GM03348 (cell line): ENCODE data around the gene JAKMIP1.

ENCODE experiments used
- DNase-seq: peaks from one replicate; pipeline ENCODE4 v3.0.0; 2012; ENCODE audit warnings: low spot score

Gene JAKMIP1

DNA sequence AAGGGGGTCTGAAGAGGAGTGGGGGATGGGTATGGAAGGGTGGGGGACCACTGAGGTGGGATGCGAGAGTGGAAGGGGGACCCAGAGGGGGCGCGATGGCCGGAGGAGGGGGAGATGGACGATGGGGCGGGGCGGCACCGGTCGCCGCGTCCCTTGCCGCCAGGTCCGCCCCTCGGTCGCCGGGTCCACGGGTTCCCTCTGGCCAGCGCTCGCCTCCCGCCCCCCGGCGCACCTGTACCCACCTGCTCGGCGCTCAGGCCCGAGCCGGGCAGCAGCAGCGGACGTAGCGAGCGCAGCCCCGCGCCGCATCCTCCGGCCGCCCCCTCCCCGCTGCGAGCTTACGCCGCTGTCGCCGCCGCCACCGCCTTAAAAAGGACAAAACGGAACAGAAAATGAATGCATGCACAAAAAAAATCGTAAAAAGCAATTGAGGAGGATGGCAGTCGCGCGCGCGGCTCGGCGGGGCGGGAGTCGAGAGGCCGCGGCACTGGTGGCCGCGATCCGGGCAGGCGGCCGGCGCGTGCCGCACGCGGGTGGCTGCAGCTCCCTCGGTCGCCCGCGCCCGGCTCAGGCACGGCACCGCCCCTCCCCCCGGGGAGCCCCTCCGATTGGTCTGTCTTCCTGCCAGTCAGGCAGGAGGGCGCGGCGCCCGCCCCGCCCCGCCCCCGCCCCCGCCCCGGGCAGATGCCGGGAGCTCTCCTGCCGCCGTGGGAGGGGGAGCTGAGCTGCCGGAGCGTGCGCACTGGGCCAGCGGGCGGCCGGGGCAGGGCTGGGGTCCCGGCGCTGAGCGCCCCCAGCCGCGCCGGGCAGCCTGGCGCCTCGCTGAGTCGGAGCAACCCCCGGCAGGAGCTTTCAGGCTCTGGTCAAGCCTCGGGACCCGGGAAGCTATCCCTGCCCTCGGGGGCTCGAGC is at the start of gene JAKMIP1:
Gene JAKMIP1, minus strand, starts transcription at position 539 of the 911 bp plus-strand sequence. CDS start 87,699 bp downstream, outside the sequence.
- peak; percentile 95 for DNase-seq

- no peak for DNase-seq
Measured at GRCh38 chr4:6248394-6248793, 48.0 kb upstream of the JAKMIP1 start.

DNA sequence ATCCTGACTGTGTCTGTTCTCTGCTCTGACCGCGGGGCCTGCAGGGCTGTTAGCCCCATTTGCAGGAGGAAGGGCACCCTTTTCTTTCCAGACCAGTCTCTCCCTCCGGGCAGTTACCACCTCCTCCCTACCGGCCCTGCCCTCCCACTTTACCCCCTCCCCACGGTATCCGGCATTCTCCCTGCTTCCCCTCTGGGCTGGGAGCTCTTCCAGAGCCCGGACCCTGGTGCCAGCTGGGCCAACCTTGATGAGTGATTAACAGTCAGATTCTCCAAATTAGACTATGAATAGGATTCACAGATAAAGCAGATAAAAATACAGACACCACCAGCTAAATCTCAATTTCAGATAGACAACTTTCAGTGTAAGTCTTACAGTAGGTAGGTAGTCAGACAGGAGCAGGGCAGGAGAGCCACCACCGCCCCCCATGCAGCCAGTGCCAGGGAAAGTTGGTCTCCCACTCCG is 45.9 kb upstream of the JAKMIP1 start:
- DNase-seq, result no peak

- no peak for DNase-seq
Measured at GRCh38 chr4:6245246-6246169, 45.2 kb upstream of the JAKMIP1 start.

GRCh38 chr4:6242271-6243029 is 42.1 kb upstream of the JAKMIP1 start:
- no peak for DNase-seq

DNA sequence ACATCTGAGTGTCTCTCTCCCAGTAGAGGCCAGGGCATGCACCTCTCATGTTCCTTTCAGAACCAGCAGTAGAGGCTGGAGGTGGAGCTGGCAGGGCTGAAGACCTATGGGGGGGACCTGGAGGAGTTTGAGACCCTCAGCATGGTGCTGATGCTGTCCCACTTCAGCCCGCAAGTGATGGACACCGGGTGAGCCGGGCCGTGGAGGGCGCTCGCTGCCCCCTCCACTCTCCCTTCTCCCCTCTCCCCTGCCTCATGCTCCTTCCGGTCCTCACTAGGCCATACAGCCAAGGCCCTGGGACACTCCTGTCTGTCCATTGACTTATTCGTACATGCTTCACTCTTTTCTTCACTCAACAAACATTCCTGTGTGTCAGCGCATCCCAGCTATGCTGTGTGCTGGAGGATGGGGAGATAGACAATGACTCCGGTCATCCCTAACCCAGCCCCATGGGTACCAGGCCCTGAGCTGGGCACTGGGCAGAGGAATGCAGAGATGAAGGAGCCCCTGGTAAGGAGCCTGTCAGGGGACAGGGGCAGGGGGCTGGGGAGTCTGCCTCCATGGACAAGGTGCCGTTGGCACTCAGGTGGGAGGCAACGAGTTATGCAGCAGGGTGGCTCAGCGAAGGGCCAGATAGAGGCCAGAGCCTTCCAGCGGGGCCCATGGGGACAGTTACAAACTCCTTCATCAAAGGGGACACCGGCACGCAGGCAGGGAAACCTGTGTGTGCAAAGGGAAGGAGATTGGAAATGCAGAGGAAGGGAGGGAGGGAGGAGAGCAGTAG is 40.9 kb upstream of the JAKMIP1 start:
- no peak for DNase-seq

DNA sequence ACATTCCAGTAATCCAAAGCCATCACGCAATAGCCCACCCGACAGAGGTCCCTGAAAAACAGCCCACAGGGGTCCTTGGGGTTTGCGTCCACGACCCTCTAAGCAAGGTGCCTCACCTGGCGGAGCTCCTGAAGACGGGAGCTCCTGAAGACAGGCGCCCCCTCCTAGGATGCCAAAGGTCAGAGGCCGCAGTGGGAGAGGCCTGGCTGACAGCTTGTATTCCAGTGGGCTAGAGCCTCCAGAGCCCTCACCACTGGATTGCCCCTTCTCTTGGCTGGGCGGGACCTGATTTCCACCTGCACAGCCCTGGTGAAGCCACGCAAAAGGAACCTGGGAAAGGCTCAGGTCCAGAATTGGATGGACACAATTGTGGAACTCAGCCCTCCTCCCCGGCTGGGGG is 39.6 kb upstream of the JAKMIP1 start:
- DNase-seq, result no peak

- DNase-seq, result no peak
Measured at GRCh38 chr4:6239486-6239885, 39.1 kb upstream of the JAKMIP1 start.

- DNase-seq, result no peak
Measured at GRCh38 chr4:6236816-6237390, 36.6 kb upstream of the JAKMIP1 start.

DNA sequence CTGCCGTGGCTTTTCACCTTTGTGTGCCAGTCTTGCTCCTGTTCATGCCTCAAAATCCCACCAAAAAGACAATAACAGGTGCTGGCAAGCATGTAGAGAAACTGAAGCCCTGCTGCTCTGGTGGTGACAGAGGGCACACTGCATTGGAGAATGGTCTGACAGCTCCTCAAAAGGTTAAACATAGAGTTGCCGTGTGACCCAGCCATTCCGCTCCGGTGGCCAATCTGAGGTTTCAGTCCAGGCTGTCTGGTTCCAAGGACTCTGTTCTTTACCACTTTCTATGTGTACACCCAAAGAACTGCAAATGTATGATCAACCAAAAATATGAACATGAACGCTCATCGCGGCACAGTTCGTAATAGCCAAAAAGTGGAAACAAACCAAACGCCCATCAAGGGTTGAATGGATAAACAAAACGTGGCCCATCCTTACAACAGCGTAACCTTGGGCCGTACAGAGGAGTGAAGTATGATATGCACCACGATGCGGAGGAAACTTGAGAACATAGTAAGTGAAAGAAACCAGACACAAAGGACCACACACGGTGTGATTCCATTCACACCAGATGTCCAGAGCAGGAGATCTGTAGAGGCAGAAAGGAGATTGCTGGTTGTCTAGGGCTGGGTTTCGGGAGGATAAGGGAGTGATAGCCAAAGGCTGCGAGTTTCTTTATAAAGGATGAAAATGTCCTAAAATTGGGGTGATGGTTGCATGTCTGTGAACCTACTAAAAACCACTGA is 35.7 kb upstream of the JAKMIP1 start:
- no peak for DNase-seq

DNA sequence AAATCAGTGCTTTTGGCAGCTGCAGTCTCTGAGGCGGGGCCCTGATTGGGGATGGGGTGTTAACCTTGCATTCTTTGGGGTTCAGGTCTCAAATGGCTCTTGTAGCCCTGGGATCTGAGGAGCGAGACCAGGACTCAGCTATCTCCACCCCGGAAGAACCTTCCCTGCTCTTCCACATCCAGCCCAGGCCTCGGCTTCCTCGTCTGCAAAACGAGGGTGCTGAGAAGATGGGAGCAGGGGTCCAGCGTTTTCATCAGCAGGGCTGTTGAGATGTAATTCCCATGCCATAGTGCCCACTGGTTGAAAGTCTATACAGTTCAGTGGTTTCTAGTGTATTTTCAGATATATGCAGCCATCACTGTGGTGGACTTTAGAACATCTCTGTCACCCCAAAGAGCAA is 34.7 kb upstream of the JAKMIP1 start:
- no peak for DNase-seq

DNA sequence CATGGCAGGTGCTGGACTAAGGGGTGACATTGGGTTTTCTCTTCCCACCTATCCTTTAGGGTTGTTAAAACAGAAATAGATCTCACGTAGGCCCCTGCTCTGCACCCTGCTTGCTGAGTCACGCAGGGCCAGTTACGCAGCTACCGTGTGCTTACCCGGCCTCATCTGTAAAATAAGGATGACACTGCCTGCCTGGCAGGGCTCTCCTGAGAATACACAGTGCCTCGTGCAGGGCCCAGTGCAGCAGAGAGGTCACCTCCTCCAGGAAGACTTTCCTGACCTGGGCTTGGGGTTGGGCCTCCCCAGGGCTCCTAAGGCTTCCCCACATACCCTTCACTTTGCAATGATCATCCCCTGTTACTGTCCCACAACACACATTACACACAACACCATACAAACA is 33.6 kb upstream of the JAKMIP1 start:
- no peak for DNase-seq

DNA sequence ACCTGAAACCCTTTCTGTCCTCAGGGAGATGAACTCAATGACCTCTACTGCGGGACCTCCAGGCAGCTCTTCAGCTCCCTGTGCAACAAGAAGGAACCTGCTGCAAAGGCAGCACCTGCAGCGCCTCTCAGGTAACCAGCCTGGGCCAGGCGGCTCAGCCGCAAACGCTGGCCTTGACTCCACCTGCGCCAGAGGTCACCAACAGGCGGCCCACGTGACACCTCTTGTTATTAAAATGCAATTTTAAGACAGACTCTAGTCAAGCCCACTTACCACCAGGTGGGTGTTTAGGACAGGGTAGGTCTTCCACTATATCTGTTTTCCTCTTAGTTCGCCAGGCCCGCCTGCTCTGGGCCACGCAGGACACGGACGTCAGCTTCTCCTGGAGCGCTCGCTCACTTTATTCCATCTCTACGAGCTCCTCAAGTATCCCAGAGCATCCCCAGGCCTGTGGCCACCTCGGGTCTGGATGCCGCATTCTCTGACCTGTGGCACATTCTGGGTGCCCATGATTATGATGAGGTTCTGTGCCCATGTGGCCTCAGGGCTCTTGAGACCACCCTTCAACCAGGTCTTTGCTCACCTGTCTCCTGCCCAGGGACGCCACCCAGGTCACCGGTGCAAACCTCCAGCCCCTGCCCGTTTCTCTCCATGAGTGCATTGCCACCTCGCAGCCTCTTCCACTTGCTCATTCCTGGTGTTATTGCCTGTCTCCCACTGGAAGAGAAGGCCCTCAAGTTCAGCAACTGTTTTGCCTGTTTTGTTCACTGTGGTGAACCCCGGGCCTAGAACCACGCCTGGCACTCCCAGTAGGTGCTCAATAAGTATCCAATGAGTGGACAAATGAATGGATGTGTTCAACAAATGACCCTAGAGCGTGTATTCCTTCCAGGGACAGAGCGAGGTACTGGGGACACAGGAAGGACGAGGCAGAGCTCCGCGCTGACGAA is 32.8 kb upstream of the JAKMIP1 start:
- no peak for DNase-seq

- DNase-seq, result no peak
Measured at GRCh38 chr4:6231663-6232165, 31.4 kb upstream of the JAKMIP1 start.

GRCh38 chr4:6230827-6231662 is 30.7 kb upstream of the JAKMIP1 start:
- no peak for DNase-seq

DNA sequence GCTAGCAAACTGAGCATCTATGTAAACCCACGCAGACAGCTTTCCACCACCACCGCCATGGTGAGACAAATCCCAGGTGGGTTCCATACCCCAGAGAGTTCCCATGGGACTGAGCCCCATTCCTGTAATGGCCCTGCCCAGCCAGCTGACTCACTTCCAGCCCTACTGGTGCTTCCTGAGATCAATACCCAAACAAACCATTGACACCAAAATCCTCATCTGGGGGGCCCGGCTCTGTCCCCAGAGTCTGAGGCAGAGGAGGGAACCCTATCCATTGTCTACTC is 30.1 kb upstream of the JAKMIP1 start:
- no peak for DNase-seq

DNA sequence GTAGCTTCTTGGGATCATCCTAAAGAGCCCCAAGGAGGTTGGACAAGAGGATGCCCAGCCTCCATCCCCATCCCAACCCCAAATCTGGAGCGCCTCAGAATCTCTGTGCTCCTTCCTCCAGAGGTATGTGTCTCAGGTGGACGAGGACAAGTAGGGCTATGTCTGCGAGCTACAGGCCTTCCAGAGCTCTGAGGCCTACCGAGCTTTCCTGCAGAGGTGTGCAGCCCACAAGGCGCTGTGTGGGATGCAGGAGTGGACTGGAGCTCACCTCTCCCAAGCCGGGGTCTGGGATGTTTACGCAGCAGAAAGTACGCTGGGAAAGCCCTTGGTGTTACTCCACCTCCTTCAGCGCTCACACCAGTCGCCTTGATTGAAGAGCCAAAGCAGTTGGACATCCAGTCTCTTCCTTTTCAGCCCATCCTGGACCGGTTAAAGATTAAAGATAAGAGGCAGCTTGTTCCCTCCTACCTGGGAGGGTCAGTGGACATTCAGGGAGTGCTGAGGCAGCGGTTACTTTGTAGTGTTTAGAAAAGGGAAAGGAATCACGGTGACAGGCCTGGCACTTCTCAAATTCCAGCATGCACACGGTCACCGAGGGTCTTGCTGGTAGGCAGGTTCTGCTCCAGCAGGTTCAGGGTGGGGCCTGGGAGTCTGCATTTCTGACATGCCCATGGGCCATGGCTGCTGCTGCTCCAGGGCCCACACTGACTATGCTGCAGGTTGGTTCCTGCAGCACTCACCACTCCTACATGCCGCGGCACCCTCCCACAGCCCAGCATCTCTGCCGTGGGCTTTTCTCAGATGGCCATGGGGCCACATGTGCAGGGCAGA is 29.5 kb upstream of the JAKMIP1 start:
- DNase-seq, result no peak
